Endothelial cell of umbilical vein (primary cell): ENCODE results near the gene MAT2B. TPM values are rescaled to one million over a fixed set of nuclear protein-coding genes. Genes with fewer than 3 reads are reported as not detected.
A peak's percentile ranks its signal among the peaks of the same experiment; 100 is the strongest.

Experiments used
- BruUV-seq: library from RNA; stranded (reverse); fragments of 400-500 nt; replicated peaks from 2 replicates; lab custom pipeline; 2021; lab: Mats Ljungman, UMichigan
- CTCF ChIA-PET: fragments of 300-600, 350-600 bp; sonication (Branson Sonifier 250); formaldehyde crosslinking; loops from one replicate; lab custom pipeline; 2021; ENCODE audit warnings: antibody characterized with exemption, inconsistent platforms; lab: Charles Lee
- POLR2A ChIA-PET: fragments of 300-600, 350-600 bp; sonication (Branson Sonifier 250); formaldehyde crosslinking; loops from one replicate; lab custom pipeline; 2021; ENCODE audit warnings: antibody characterized with exemption, inconsistent platforms; lab: Charles Lee
- DNase-seq: peaks from one replicate; pipeline ENCODE4 v3.0.0-alpha.2; 2011; ENCODE audit warnings: low read depth, low spot score
- FAIRE-seq: peaks from 2 replicates; lab custom pipeline; 2011; peaks lifted over from hg19 to GRCh38; lab: Jason Lieb, UNC
- H2AFZ ChIP-seq: 2 replicates; pipeline ENCODE4 v1.6.0; 2012; ENCODE audit warnings: low read depth, low read length, control low read depth, inconsistent platforms
- H3K27ac ChIP-seq: 2 replicates; pipeline ENCODE4 v1.5.1; 2011; ENCODE audit warnings: low read depth, mild to moderate bottlenecking, control low read depth, low read length, moderate library complexity; ENCODE audit not compliant: insufficient read depth
- H3K27me3 ChIP-seq, 2 experiments: 2 replicates each; pipeline versions ENCODE4 v1.6.0 to v1.6.1; 2011; ENCODE audit warnings: low read length in 2 of 2, mixed read lengths in 1 of 2; ENCODE audit not compliant: control insufficient read depth in 2 of 2, insufficient read depth in 2 of 2
- H3K36me3 ChIP-seq, 2 experiments: 2 replicates in 1 of 2; 3 replicates in 1 of 2; pipeline ENCODE4 v1.5.1; 2011; ENCODE audit warnings: low read length in 2 of 2, mild to moderate bottlenecking in 1 of 2, moderate library complexity in 1 of 2; ENCODE audit not compliant: control insufficient read depth in 2 of 2, insufficient read depth in 2 of 2; ENCODE audit errors: extremely low read depth in 1 of 2
- H3K4me1 ChIP-seq: 3 replicates; pipeline ENCODE4 v1.5.1; 2011; ENCODE audit warnings: mild to moderate bottlenecking, low read length; ENCODE audit not compliant: control insufficient read depth, insufficient read depth; ENCODE audit errors: extremely low read depth
- H3K4me2 ChIP-seq: 2 replicates; pipeline ENCODE4 v1.6.1; 2011; ENCODE audit warnings: low read length, control low read depth, mixed read lengths; ENCODE audit not compliant: insufficient read depth
- H3K4me3 ChIP-seq, 3 experiments: fragments of 200-600 bp in 1 of 3; sonication (generic), shearing (Covaris generic) in 1 of 3; replicated peaks in 1 of 3; 2 replicates each; pipeline ENCODE4 v1.5.1; 2011 to 2016; ENCODE audit warnings: control low read depth in 3 of 3, low read length in 3 of 3, mild to moderate bottlenecking in 2 of 3, inconsistent platforms in 1 of 3, low read depth in 1 of 3, moderate library complexity in 1 of 3; ENCODE audit not compliant: insufficient read depth in 1 of 3
- H3K79me2 ChIP-seq: 2 replicates; pipeline ENCODE4 v1.6.0; 2012; ENCODE audit warnings: low read length, inconsistent platforms; ENCODE audit not compliant: control insufficient read depth, insufficient read depth
- H3K9ac ChIP-seq: replicated peaks from 2 replicates; pipeline ENCODE3; 2011; ENCODE audit warnings: low read length, control low read depth; ENCODE audit not compliant: insufficient read depth; ENCODE audit errors: extremely low read depth
- H3K9me1 ChIP-seq: replicated peaks from 3 replicates; pipeline ENCODE4 v1.6.0; 2011; ENCODE audit warnings: mild to moderate bottlenecking, low read length; ENCODE audit not compliant: control insufficient read depth, insufficient read depth; ENCODE audit errors: extremely low read depth
- H3K9me3 ChIP-seq: replicated peaks from 2 replicates; pipeline ENCODE4 v1.5.1; 2012; ENCODE audit warnings: low read length, inconsistent platforms; ENCODE audit not compliant: control insufficient read depth, insufficient read depth
- H4K20me1 ChIP-seq: replicated peaks from 2 replicates; pipeline ENCODE3; 2011; ENCODE audit warnings: mild to moderate bottlenecking, low read length; ENCODE audit not compliant: control insufficient read depth, insufficient read depth; ENCODE audit errors: extremely low read depth
- CTCF ChIP-seq, 2 donors: IDR thresholded peaks; 1 replicate in 1 of 2; 2 replicates in 1 of 2; pipeline ENCODE4 v1.5.1; 2011; ENCODE audit warnings: low read length in 2 of 2, mild to moderate bottlenecking in 2 of 2, moderate library complexity in 2 of 2, control low read depth in 1 of 2, inconsistent platforms in 1 of 2, low read depth in 1 of 2; ENCODE audit not compliant: insufficient read depth in 1 of 2; ENCODE audit errors: extremely low read depth in 1 of 2
- EZH2 ChIP-seq: IDR thresholded peaks from 2 replicates; pipeline ENCODE4 v1.6.1; 2012; ENCODE audit warnings: borderline replicate concordance, low read depth, mild to moderate bottlenecking, moderate library complexity, low read length, inconsistent platforms; ENCODE audit not compliant: severe bottlenecking
- GATA2 ChIP-seq: IDR thresholded peaks from 2 replicates; pipeline ENCODE4 v1.7.0; 2011; ENCODE audit warnings: low read depth, mild to moderate bottlenecking, moderate library complexity, mixed read lengths, low read length; ENCODE audit not compliant: insufficient read length, insufficient read depth
- JUN ChIP-seq: IDR thresholded peaks from 2 replicates; pipeline ENCODE4 v1.6.1; 2011; ENCODE audit warnings: borderline replicate concordance, low read depth; ENCODE audit not compliant: insufficient read length, insufficient read depth
- MAX ChIP-seq: IDR thresholded peaks from 2 replicates; pipeline ENCODE4 v1.6.1; 2011; ENCODE audit not compliant: insufficient read depth, insufficient read length
- MYC ChIP-seq: IDR thresholded peaks from one replicate; pipeline ENCODE4 v1.6.1; 2011; ENCODE audit warnings: mild to moderate bottlenecking, low read depth, low read length
- POLR2A ChIP-seq: IDR thresholded peaks from 2 replicates; pipeline ENCODE4 v1.6.1; 2012; ENCODE audit warnings: low read depth, mild to moderate bottlenecking, control low read depth, low read length
- dilution Hi-C: fragments of 300-500 bp; cut with MboI; formaldehyde crosslinking; loops from one replicate; pipeline ENCODE4 v1.15.0; 2019; ENCODE audit warnings: low sequenced_read_pairs; ENCODE audit not compliant: extremely low pct_ligation_motif_present
- intact Hi-C: fragments of 100-400 bp; cut with micrococcal nuclease; formaldehyde crosslinking; loops from one replicate; pipeline ENCODE4 v1.10.0; 2022
- polyA plus RNA-seq, 4 experiments: library from polyadenylated mRNA; depleted of rRNA in 3 of 4; stranded (reverse) in 3 of 4; unstranded in 1 of 4; fragments of >200 nt; gene quantifications; 2 replicates each; pipeline versions ENCODE4 v1.2.1 to v1.2.3, GENCODE V29; 2011 to 2012; ENCODE audit warnings: missing spikeins in 1 of 4
- total RNA-seq: library from RNA; stranded (reverse); gene quantifications from 2 replicates; pipeline ENCODE4 v1.2.3, GENCODE V29; 2021

Gene MAT2B
- total and polyA plus RNA-seq, 2 donors (not counting 3 experiments of a cell fraction or from before 2014, with no cell fraction given): 41.5 to 101 TPM

DNA sequence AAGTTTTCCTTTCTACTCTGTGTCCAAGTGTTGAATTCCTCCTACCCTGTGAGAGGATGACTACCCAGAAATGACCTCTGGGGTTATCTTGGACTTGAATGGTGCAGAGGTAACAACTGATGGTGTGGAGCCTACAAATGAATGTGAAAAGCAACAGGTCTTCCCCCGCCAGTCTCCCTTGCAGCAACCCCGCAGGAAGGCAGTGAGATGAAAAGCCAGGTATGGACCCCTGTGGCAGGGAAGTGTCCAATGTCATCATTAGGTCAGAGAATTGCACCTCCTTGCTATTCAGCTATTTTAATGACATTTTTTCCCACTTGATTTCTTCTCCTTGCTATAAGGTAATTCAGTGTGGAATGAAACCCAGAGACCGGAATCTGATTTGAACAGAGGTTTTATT, 58.5 kb downstream of the MAT2B start:
- FAIRE-seq (no peak), DNase-seq (no peak)
- intact Hi-C loops: loop anchor here (1.0 to 10.0 kb wide), 8 partner anchors 132 to 1891 kb away; no protein-coding TSS in a partner anchor
- ChIA-PET CTCF (interaction anchor here (1.2 to 12.3 kb wide), 9 partner anchors 15 to 1894 kb away, joined by 3 to 182 read pairs (median 6); no protein-coding TSS in a partner anchor), POLR2A (no interaction called here)
- H4K20me1 ChIP-seq: no peaks in the 10 kb centered on the region
- H3K27ac ChIP-seq: peak overlapping the region; percentile 36
- no peak overlapping the region for H3K4me3 ChIP-seq
- dilution Hi-C loops: no loop called here
- H3K36me3 ChIP-seq: no peaks in the 10 kb centered on the region
- TF ChIP-seq POLR2A (no peak), MYC (no peak), MAX (no peak), EZH2 (no peak), JUN (no peak), CTCF (IDR thresholded peaks at IDR 0.05; ENCODE audit: extremely low read depth in 1 of 2, insufficient read depth in 1 of 2, low read depth in 1 of 2, low read length in 2 of 2) (no peak), GATA2 (peak; percentile 70)
- H3K9me3 ChIP-seq: no peaks in the 10 kb centered on the region
- H3K4me1 ChIP-seq: peaks cover 49% of the 10 kb centered on the region
- H3K4me2 ChIP-seq: peak overlapping the region; percentile 45
- H3K9me1 ChIP-seq: no peaks in the 10 kb centered on the region
- BruUV-seq: TSS peak; percentile 23
- H3K27me3 ChIP-seq: no peaks in the 10 kb centered on the region
- H2AFZ ChIP-seq: no peak overlapping the region
- no peak overlapping the region for H3K9ac ChIP-seq
- H3K79me2 ChIP-seq: no peaks in the 10 kb centered on the region
